Activated B cell treated with CpG ODN at 0.5 μM for 24 hours (primary cell): ENCODE data around the gene SSH2. TPM values are rescaled to one million over a fixed set of nuclear protein-coding genes. Genes with fewer than 3 reads are reported as not detected.

Experiments
- ATAC-seq: fragments of 200-7000 bp; cut with Tn5 transposase; one replicate; pipeline ENCODE4 v1.10.0; 2021; ENCODE audit warnings: low read depth, mild to moderate bottlenecking, moderate library complexity
- CTCF ChIA-PET: fragments of 350-600 bp; sonication (Branson Sonifier 250); formaldehyde crosslinking; loops from one replicate; lab custom pipeline; 2021; ENCODE audit warnings: antibody characterized with exemption; lab: Charles Lee
- POLR2A ChIA-PET: fragments of 350-600 bp; sonication (Branson Sonifier 250); formaldehyde crosslinking; loops from one replicate; lab custom pipeline; 2021; ENCODE audit warnings: antibody characterized with exemption; lab: Charles Lee
- DNase-seq: peaks from one replicate; pipeline ENCODE4 v3.0.0; 2022
- H3K27ac Mint-ChIP-seq: one replicate; pipeline ENCODE4 v1.8.0; 2020; ENCODE audit warnings: mixed read lengths
- H3K27me3 Mint-ChIP-seq: one replicate; pipeline ENCODE4 v1.8.0; 2021; ENCODE audit warnings: mixed read lengths
- H3K36me3 Mint-ChIP-seq: one replicate; pipeline ENCODE4 v1.8.0; 2021; ENCODE audit warnings: low read depth, mixed read lengths
- H3K4me1 Mint-ChIP-seq: one replicate; pipeline ENCODE4 v1.8.0; 2021; ENCODE audit warnings: mixed read lengths
- H3K4me3 Mint-ChIP-seq: one replicate; pipeline ENCODE4 v1.8.0; 2020; ENCODE audit warnings: mild to moderate bottlenecking, mixed read lengths
- H3K9me3 Mint-ChIP-seq: one replicate; pipeline ENCODE4 v1.8.0; 2020; ENCODE audit warnings: mixed read lengths
- CTCF ChIP-seq: fragments of 200-600 bp; IDR thresholded peaks from one replicate; pipeline ENCODE4 v1.8.0; 2022; ENCODE audit warnings: antibody characterized with exemption, mild to moderate bottlenecking
- intact Hi-C: fragments of 100-400 bp; cut with micrococcal nuclease; formaldehyde crosslinking; loops from one replicate; pipeline ENCODE4 v1.15.1; 2024
- total RNA-seq: library from RNA; stranded (reverse); gene quantifications from 2 replicates; pipeline ENCODE4 v1.2.3, GENCODE V29; 2022

SSH2 gene
- total RNA-seq, 1 donor from 2014 or later = 95.7 TPM

- ATAC-seq = no peak
- ChIA-PET CTCF (interaction anchor here (0.5 kb wide), 1 partner anchor 135 kb away, joined by 4 read pairs; no protein-coding TSS in a partner anchor), POLR2A (no interaction called here)
- H3K27ac Mint-ChIP-seq = no peak overlapping the region
- H3K9me3 Mint-ChIP-seq = no peaks in the 10 kb centered on the region
- no peak overlapping the region for H3K4me3 Mint-ChIP-seq
- H3K36me3 Mint-ChIP-seq = peaks cover 3% of the 10 kb centered on the region
- no peaks in the 10 kb centered on the region for H3K27me3 Mint-ChIP-seq
- intact Hi-C loops = loop anchor here (5.0 kb wide), 1 partner anchor 32 kb away; no protein-coding TSS in a partner anchor
- TF ChIP-seq CTCF = no peak
- DNase-seq = no peak
- peaks cover 9% of the 10 kb centered on the region for H3K4me1 Mint-ChIP-seq
These were observed 90.4 kb downstream of the SSH2 start for GRCh38 chr17:29839656-29840055.

DNA sequence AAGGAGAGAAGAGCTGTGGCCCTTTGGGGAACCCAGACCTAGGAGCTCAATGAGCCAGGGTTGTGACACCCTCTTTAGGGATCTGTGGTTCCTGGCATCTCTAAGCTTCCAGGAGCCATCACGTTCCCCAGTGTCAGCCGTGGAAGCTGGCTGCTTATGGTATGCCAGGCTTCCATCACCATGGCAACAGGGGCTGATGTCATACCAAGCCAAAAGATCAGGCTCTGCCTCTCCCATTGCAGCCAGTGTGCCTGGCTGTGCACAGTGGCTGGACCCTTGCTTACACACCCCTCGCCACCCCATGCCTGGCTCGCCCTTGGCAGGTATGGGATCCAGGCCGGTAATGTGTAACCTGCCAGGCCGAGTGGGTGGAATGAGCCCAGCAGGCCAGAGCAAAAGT is 91.1 kb downstream of the SSH2 start:
- H3K9me3 Mint-ChIP-seq = no peaks in the 10 kb centered on the region
- ChIA-PET POLR2A (no interaction called here), CTCF (interaction anchor here (0.8 kb wide), 1 partner anchor 11 kb away, joined by 3 read pairs; no protein-coding TSS in a partner anchor)
- H3K4me3 Mint-ChIP-seq = no peak overlapping the region
- no peak for ATAC-seq
- H3K36me3 Mint-ChIP-seq = peaks cover 3% of the 10 kb centered on the region
- H3K27me3 Mint-ChIP-seq = no peaks in the 10 kb centered on the region
- no peak overlapping the region for H3K27ac Mint-ChIP-seq
- intact Hi-C loops = no loop called here
- TF ChIP-seq CTCF = no peak
- DNase-seq = no peak
- H3K4me1 Mint-ChIP-seq = peaks cover 6% of the 10 kb centered on the region

DNA sequence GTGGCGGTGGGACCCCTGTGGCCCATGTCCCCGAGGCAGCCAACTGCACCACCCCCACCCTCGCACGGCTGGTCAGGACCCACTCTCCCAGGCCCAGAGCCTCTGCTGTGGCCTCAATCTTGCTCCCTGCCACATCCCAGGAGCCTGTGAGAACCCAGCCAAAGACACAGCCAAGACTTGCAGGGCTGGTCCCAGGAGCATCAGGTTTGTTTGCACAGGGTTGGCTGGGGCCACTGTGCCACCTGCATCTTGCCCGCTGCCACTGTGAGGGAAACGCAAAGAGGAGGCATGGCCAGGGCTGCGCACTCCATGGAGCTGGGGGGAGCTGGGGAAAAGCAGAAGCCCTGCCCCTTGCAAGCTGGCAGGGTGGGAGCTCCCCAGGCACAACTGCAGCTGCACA is 92.5 kb downstream of the SSH2 start:
- ChIA-PET POLR2A (interaction anchor here (0.6 kb wide), 1 partner anchor 190 kb away, joined by 7 read pairs; no protein-coding TSS in a partner anchor), CTCF (no interaction called here)
- Mint-ChIP-seq H3K27me3 (no peaks in the 10 kb centered on the region), H3K9me3 (no peaks in the 10 kb centered on the region), H3K36me3 (peaks cover 3% of the 10 kb centered on the region), H3K27ac (no peak overlapping the region), H3K4me3 (no peak overlapping the region), H3K4me1 (peaks cover 6% of the 10 kb centered on the region)
- TF ChIP-seq CTCF = no peak
- intact Hi-C loops = no loop called here
- ATAC-seq (no peak), DNase-seq (no peak)

GRCh38 chr17:29836643-29837042 is 93.4 kb downstream of the SSH2 start:
- Mint-ChIP-seq H3K9me3 (no peaks in the 10 kb centered on the region), H3K36me3 (peaks cover 3% of the 10 kb centered on the region), H3K27me3 (no peaks in the 10 kb centered on the region), H3K27ac (no peak overlapping the region), H3K4me3 (no peak overlapping the region), H3K4me1 (peaks cover 6% of the 10 kb centered on the region)
- ChIA-PET CTCF (no interaction called here), POLR2A (no interaction called here)
- no peak for TF ChIP-seq CTCF
- no peak for ATAC-seq
- no peak for DNase-seq
- intact Hi-C loops = no loop called here

DNA sequence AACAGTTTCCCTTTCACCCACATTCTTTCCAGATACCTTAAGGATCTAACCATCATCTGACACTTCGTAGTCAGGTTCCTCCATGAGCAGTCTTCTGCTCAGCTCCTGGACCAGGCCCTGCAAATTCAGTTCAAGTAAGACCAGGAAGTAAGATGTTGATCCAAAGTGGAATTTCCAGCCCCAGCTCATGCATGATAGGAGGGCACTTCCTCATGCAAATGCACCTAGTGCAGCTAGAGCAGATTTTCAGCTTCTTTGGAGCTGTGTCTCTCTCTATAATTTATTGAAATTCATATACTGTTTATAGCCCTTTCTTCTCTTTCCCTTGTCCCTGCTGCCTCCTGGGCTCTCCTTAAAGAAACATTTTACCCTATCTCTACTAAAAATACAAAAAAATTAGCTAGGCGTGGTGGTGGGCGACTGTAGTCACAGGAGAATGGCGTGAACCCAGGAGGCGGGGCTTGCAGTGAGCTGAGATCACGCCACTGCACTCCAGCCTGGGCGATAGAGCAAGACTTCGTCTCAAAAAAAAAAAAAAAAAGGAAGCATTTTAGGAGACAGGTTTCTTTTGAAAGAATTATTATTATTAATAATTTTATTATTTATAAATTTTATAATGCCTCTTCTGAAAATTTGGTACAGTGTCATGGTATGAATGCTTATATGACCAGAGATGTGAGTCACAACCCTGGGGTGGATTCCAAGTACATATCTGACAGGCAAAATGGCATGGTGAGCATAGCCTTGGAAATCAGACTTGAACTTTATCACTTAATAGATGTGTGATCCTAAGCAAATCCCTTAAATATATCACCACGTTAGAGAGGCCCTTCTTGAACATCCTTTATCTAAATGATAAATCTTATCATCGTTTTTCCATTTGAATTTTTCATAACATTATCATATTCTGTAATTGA is 94.3 kb downstream of the SSH2 start:
- ChIA-PET CTCF (interaction anchor here (1.4 kb wide), 1 partner anchor 96 kb away, joined by 5 read pairs; no protein-coding TSS in a partner anchor), POLR2A (no interaction called here)
- ATAC-seq (no peak), DNase-seq (no peak)
- H3K4me1 Mint-ChIP-seq = peaks cover 15% of the 10 kb centered on the region
- TF ChIP-seq CTCF = no peak
- intact Hi-C loops = no loop called here
- no peaks in the 10 kb centered on the region for H3K9me3 Mint-ChIP-seq
- H3K4me3 Mint-ChIP-seq = no peak overlapping the region
- no peaks in the 10 kb centered on the region for H3K27me3 Mint-ChIP-seq
- peaks cover 2% of the 10 kb centered on the region for H3K36me3 Mint-ChIP-seq
- H3K27ac Mint-ChIP-seq = peak overlapping the region; percentile 66
